ENCODE results near the gene TBC1D22A.

GRCh38 chr22:46764140-46764680 lies 1.8 kb downstream of the TBC1D22A start:
- TF ChIP-seq CTCF (IDR thresholded peaks at IDR 0.05; ENCODE audit: low read depth, low read length) (no peak), EZH2phosphoT487 (IDR thresholded peaks at IDR 0.05; ENCODE audit: low read depth) (no peak)

Data from OCI-LY3 (cell line).